HEK293 (cell line): Measurements from ENCODE around the gene PRSS53.

Experiments used
- CTCF ChIA-PET: fragments of 350-600 bp; formaldehyde crosslinking; extraction: SDS; loops from one replicate; lab custom pipeline; 2021; ENCODE audit warnings: antibody characterized with exemption; lab: Yijun Ruan, JAX
- POLR2A ChIA-PET: fragments of 300-600 bp; formaldehyde crosslinking; extraction: SDS; loops from one replicate; lab custom pipeline; 2020; ENCODE audit warnings: antibody characterized with exemption, inconsistent platforms; lab: Yijun Ruan, JAX
- H3K27ac ChIP-seq: fragments of 200-500 bp; sonication (Bioruptor generic); 2 replicates; pipeline ENCODE4 v1.5.1; 2014; ENCODE audit warnings: low read depth, low read length, control low read depth, inconsistent platforms; ENCODE audit errors: extremely low read depth
- H3K36me3 ChIP-seq, 2 experiments: fragments of 200-500 bp in 1 of 2; sonication (Bioruptor generic) in 1 of 2; 1 replicate in 1 of 2; 2 replicates in 1 of 2; pipeline ENCODE4 v1.5.1; 2014 to 2017; ENCODE audit warnings: inconsistent platforms in 2 of 2, low read length in 2 of 2; ENCODE audit not compliant: control insufficient read depth in 2 of 2, insufficient read depth in 1 of 2
- H3K4me1 ChIP-seq: fragments of 200-500 bp; sonication (Bioruptor generic); 2 replicates; pipeline ENCODE4 v1.5.1; 2014; ENCODE audit warnings: mild to moderate bottlenecking, low read length, inconsistent platforms; ENCODE audit not compliant: control insufficient read depth, insufficient read depth
- H3K4me3 ChIP-seq: 2 replicates; pipeline ENCODE4 v1.5.1; 2011; ENCODE audit warnings: low read depth, mild to moderate bottlenecking, control low read depth, low read length, moderate library complexity
- H3K9me3 ChIP-seq: fragments of 200-500 bp; sonication (Bioruptor generic); 2 replicates; pipeline ENCODE4 v1.5.1; 2014; ENCODE audit warnings: low read depth, low read length, inconsistent platforms; ENCODE audit not compliant: control insufficient read depth, insufficient read depth
- EGR2 ChIP-seq: fragments of 450-650 bp; formaldehyde crosslinking; IDR thresholded peaks from 2 replicates; pipeline ENCODE4 v1.5.1; 2016; ENCODE audit warnings: low read depth, missing biosample characterization, missing genetic modification characterization
- GLI2 ChIP-seq: fragments of 450-650 bp; formaldehyde crosslinking; IDR thresholded peaks from 2 replicates; pipeline ENCODE4; 2017; ENCODE audit warnings: missing biosample characterization, missing genetic modification characterization, low read depth, borderline replicate concordance
- GLIS1 ChIP-seq: fragments of 450-650 bp; formaldehyde crosslinking; IDR thresholded peaks from 2 replicates; pipeline ENCODE4 v1.5.1; 2016; ENCODE audit warnings: missing biosample characterization, missing genetic modification characterization
- GLIS2 ChIP-seq: fragments of 450-650 bp; formaldehyde crosslinking; IDR thresholded peaks from 2 replicates; pipeline ENCODE4 v1.5.1; 2016; ENCODE audit warnings: missing biosample characterization, missing genetic modification characterization
- HOXD13 ChIP-seq: sonication (generic); formaldehyde crosslinking; IDR thresholded peaks from 2 replicates; pipeline ENCODE4 v1.8.0; 2022; ENCODE audit warnings: missing genetic modification reagents, borderline replicate concordance
- KLF7 ChIP-seq: fragments of 450-650 bp; formaldehyde crosslinking; IDR thresholded peaks from 2 replicates; pipeline ENCODE4 v1.5.1; 2016; ENCODE audit warnings: missing biosample characterization, missing genetic modification characterization, borderline replicate concordance
- SP2 ChIP-seq: fragments of 450-650 bp; formaldehyde crosslinking; IDR thresholded peaks from 2 replicates; pipeline ENCODE4 v1.5.1; 2016; ENCODE audit warnings: missing biosample characterization, missing genetic modification characterization
- SP7 ChIP-seq: fragments of 450-650 bp; formaldehyde crosslinking; IDR thresholded peaks from 2 replicates; pipeline ENCODE4 v1.5.1; 2016; ENCODE audit warnings: missing biosample characterization, missing genetic modification characterization
- TCF7L2 ChIP-seq: IDR thresholded peaks from 2 replicates; pipeline ENCODE4 v1.6.1; 2011; ENCODE audit warnings: low read depth, mild to moderate bottlenecking, inconsistent platforms, low read length, moderate library complexity, borderline replicate concordance
- ZBTB7A ChIP-seq: fragments of 450-650 bp; formaldehyde crosslinking; IDR thresholded peaks from 2 replicates; pipeline ENCODE4 v1.5.1; 2016; ENCODE audit warnings: low read depth, missing biosample characterization, missing genetic modification characterization
- ZEB2 ChIP-seq: fragments of 450-650 bp; formaldehyde crosslinking; IDR thresholded peaks from 2 replicates; pipeline ENCODE4 v1.5.1; 2016; ENCODE audit warnings: missing biosample characterization, missing genetic modification characterization
- ZIC2 ChIP-seq: fragments of 450-650 bp; formaldehyde crosslinking; IDR thresholded peaks from 2 replicates; pipeline ENCODE4 v1.5.1; 2016; ENCODE audit warnings: missing biosample characterization, missing genetic modification characterization
- ZNF266 ChIP-seq: fragments of 450-650 bp; formaldehyde crosslinking; IDR thresholded peaks from 2 replicates; pipeline ENCODE4 v1.5.1; 2016; ENCODE audit warnings: missing biosample characterization, missing genetic modification characterization, low read depth
- ZNF302 ChIP-seq: fragments of 450-650 bp; formaldehyde crosslinking; IDR thresholded peaks from 2 replicates; pipeline ENCODE4 v1.5.1; 2016; ENCODE audit warnings: missing biosample characterization, missing genetic modification characterization, low read depth
- ZNF366 ChIP-seq: fragments of 450-650 bp; formaldehyde crosslinking; conservative IDR thresholded peaks from 2 replicates; pipeline ENCODE4 v1.5.1; 2016; ENCODE audit warnings: missing biosample characterization, missing genetic modification characterization
- ZNF37A ChIP-seq: fragments of 450-650 bp; IDR thresholded peaks from 2 replicates; pipeline ENCODE4 v1.5.1; 2018; ENCODE audit warnings: missing biosample characterization, missing genetic modification characterization
- ZNF549 ChIP-seq: fragments of 450-650 bp; IDR thresholded peaks from 2 replicates; pipeline ENCODE4 v1.5.1; 2018; ENCODE audit warnings: missing biosample characterization, missing genetic modification characterization, mild to moderate bottlenecking, inconsistent platforms, moderate library complexity
- ZNF560 ChIP-seq: fragments of 450-650 bp; formaldehyde crosslinking; IDR thresholded peaks from 2 replicates; pipeline ENCODE4 v1.5.1; 2017; ENCODE audit warnings: missing biosample characterization, missing genetic modification characterization, borderline replicate concordance
- ZNF561 ChIP-seq: fragments of 450-650 bp; IDR thresholded peaks from 2 replicates; pipeline ENCODE4 v1.5.1; 2018; ENCODE audit warnings: missing biosample characterization, missing genetic modification characterization, borderline replicate concordance
- ZNF600 ChIP-seq: fragments of 450-650 bp; formaldehyde crosslinking; IDR thresholded peaks from 2 replicates; pipeline ENCODE4 v1.5.1; 2016; ENCODE audit warnings: missing biosample characterization, missing genetic modification characterization
- ZNF629 ChIP-seq: fragments of 450-650 bp; formaldehyde crosslinking; IDR thresholded peaks from 2 replicates; pipeline ENCODE4 v1.5.1; 2017; ENCODE audit warnings: missing biosample characterization, missing genetic modification characterization
- ZNF670 ChIP-seq: fragments of 450-650 bp; formaldehyde crosslinking; IDR thresholded peaks from 2 replicates; pipeline ENCODE4 v1.5.1; 2016; ENCODE audit warnings: missing biosample characterization, missing genetic modification characterization, low read depth
- ZNF76 ChIP-seq: fragments of 450-650 bp; formaldehyde crosslinking; IDR thresholded peaks from 2 replicates; pipeline ENCODE4; 2016; ENCODE audit warnings: low read depth, missing biosample characterization, missing genetic modification characterization, borderline replicate concordance
- TF ChIP-seq, protein P1 (sequence below): fragments of 450-650 bp; formaldehyde crosslinking; IDR thresholded peaks from 2 replicates; pipeline ENCODE4 v1.5.1; 2016; ENCODE audit warnings: missing biosample characterization, missing genetic modification characterization
- TF ChIP-seq, protein P2 (sequence below): fragments of 450-650 bp; formaldehyde crosslinking; IDR thresholded peaks from 2 replicates; pipeline ENCODE4 v1.5.1; 2016; ENCODE audit warnings: missing biosample characterization, missing genetic modification characterization
- TF ChIP-seq, protein P3 (sequence below): fragments of 450-650 bp; formaldehyde crosslinking; IDR thresholded peaks from 2 replicates; pipeline ENCODE4 v1.5.1; 2016; ENCODE audit warnings: missing biosample characterization, missing genetic modification characterization
- TF ChIP-seq, protein P4 (sequence below): fragments of 450-650 bp; formaldehyde crosslinking; IDR thresholded peaks from 2 replicates; pipeline ENCODE4 v1.5.1; 2017; ENCODE audit warnings: missing biosample characterization, missing genetic modification characterization
- TF ChIP-seq, protein P5 (sequence below): fragments of 450-650 bp; formaldehyde crosslinking; IDR thresholded peaks from 2 replicates; pipeline ENCODE4 v1.5.1; 2016; ENCODE audit warnings: missing biosample characterization, missing genetic modification characterization

Gene PRSS53

DNA sequence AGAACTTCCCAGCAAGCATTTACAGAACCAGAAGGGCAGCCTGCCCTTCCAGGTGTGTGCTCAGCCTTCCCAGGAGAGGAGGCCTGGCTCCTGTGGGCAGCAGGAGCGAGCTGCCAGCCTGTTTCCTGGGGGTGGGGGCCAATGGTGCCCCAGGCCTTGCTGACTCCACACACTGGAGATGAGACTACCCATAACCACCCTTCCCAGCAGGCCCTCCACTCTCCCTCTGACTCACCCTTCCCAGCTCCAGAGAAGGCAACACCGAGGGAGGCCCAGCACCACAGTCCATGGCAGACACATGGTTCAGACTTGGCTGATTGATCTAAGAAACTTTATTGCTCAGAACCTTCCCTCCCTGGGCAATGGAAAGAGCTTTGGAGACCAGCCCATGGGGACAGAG, 1.8 kb upstream of the PRSS53 start:
- peaks cover 3% of the 10 kb centered on the region; the same call in 1 of the 2 replicates for H3K4me1 ChIP-seq
- CTCF ChIA-PET, result no interaction called here
- TF ChIP-seq ZNF670 (tag by site-specific recombination) (no peak), ZNF549 (tag by site-specific recombination) (no peak), ZNF561 (tag by site-specific recombination) (no peak), ZBTB7A (tag by site-specific recombination) (no peak), ZNF366 (tag by site-specific recombination) (no peak), ZIC2 (tag by site-specific recombination) (peak; percentile 79), ZNF76 (tag by site-specific recombination) (peak; percentile 85), GLIS1 (tag by site-specific recombination) (peak; percentile 27; the same call in 1 of the 2 replicates), ZEB2 (tag by site-specific recombination) (no peak), GLIS2 (tag by site-specific recombination) (0 out of 2 replicates have a peak, but pooled peaks have one; percentile 28), SP2 (tag by site-specific recombination) (no peak), ZNF600 (tag by site-specific recombination) (peak; percentile 68; the same call in 1 of the 2 replicates), HOXD13 (CRISPR knock-in tag) (no peak), ZNF266 (no peak), SP7 (tag by site-specific recombination) (peak; percentile 17; the same call in 1 of the 2 replicates)
- TF ChIP-seq, protein P1, sequence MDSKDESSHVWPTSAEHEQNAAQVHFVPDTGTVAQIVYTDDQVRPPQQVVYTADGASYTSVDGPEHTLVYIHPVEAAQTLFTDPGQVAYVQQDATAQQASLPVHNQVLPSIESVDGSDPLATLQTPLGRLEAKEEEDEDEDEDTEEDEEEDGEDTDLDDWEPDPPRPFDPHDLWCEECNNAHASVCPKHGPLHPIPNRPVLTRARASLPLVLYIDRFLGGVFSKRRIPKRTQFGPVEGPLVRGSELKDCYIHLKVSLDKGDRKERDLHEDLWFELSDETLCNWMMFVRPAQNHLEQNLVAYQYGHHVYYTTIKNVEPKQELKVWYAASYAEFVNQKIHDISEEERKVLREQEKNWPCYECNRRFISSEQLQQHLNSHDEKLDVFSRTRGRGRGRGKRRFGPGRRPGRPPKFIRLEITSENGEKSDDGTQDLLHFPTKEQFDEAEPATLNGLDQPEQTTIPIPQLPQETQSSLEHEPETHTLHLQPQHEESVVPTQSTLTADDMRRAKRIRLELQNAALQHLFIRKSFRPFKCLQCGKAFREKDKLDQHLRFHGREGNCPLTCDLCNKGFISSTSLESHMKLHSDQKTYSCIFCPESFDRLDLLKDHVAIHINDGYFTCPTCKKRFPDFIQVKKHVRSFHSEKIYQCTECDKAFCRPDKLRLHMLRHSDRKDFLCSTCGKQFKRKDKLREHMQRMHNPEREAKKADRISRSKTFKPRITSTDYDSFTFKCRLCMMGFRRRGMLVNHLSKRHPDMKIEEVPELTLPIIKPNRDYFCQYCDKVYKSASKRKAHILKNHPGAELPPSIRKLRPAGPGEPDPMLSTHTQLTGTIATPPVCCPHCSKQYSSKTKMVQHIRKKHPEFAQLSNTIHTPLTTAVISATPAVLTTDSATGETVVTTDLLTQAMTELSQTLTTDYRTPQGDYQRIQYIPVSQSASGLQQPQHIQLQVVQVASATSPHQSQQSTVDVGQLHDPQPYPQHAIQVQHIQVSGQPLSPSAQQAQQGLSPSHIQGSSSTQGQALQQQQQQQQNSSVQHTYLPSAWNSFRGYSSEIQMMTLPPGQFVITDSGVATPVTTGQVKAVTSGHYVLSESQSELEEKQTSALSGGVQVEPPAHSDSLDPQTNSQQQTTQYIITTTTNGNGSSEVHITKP (tag by site-specific recombination), result peak; percentile 48
- TF ChIP-seq, protein P2, sequence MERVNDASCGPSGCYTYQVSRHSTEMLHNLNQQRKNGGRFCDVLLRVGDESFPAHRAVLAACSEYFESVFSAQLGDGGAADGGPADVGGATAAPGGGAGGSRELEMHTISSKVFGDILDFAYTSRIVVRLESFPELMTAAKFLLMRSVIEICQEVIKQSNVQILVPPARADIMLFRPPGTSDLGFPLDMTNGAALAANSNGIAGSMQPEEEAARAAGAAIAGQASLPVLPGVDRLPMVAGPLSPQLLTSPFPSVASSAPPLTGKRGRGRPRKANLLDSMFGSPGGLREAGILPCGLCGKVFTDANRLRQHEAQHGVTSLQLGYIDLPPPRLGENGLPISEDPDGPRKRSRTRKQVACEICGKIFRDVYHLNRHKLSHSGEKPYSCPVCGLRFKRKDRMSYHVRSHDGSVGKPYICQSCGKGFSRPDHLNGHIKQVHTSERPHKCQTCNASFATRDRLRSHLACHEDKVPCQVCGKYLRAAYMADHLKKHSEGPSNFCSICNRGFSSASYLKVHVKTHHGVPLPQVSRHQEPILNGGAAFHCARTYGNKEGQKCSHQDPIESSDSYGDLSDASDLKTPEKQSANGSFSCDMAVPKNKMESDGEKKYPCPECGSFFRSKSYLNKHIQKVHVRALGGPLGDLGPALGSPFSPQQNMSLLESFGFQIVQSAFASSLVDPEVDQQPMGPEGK (tag by site-specific recombination), result peak; percentile 60; the same call in 1 of the 2 replicates
- TF ChIP-seq, protein P3, sequence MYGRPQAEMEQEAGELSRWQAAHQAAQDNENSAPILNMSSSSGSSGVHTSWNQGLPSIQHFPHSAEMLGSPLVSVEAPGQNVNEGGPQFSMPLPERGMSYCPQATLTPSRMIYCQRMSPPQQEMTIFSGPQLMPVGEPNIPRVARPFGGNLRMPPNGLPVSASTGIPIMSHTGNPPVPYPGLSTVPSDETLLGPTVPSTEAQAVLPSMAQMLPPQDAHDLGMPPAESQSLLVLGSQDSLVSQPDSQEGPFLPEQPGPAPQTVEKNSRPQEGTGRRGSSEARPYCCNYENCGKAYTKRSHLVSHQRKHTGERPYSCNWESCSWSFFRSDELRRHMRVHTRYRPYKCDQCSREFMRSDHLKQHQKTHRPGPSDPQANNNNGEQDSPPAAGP, result peak; percentile 84
- H3K27ac ChIP-seq, result no peak overlapping the region
- H3K4me3 ChIP-seq, result no peak overlapping the region
- H3K36me3 ChIP-seq, result peaks cover 0 to 42% of the 10 kb centered on the region in 2 experiments; a peak in 2 of 3 replicates
- POLR2A ChIA-PET, result interaction anchor here (1.1 to 2.0 kb wide), 2 partner anchors 27 to 52 kb away, joined by 3 to 5 read pairs; partner anchors contain the start of gene KAT8
- no peaks in the 10 kb centered on the region for H3K9me3 ChIP-seq

DNA sequence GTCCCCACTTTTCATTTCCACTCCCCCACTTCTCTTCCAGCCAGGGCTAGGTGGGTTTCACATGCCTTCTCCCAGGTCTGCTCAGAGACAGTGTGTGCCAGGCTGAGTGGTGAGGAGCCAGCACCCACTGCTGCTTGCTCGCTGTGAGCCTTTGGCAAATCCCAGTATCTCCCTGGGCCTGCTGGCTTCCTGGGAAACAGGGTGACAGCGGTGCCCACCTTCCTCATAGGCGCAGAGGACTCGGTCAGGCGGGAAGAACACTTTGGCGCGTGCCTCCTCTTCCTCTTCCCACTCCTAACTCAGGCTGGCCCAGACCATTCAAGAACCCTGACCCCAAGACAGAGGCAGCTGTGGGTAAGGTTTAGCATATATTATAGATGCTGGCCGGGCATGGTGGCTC, 456 bp upstream of the PRSS53 start:
- H3K36me3 ChIP-seq, result peaks cover 0 to 45% of the 10 kb centered on the region in 2 experiments; a peak in 2 of 3 replicates
- H3K27ac ChIP-seq, result no peak overlapping the region
- CTCF ChIA-PET, result no interaction called here
- POLR2A ChIA-PET, result interaction anchor here (0.8 to 1.2 kb wide), 2 partner anchors 12 to 28 kb away, joined by 3 to 4 read pairs; partner anchors contain the start of gene KAT8
- H3K4me1 ChIP-seq, result peaks cover 3% of the 10 kb centered on the region; the same call in 1 of the 2 replicates
- H3K9me3 ChIP-seq, result no peaks in the 10 kb centered on the region
- no peak overlapping the region for H3K4me3 ChIP-seq
- no peak for TF ChIP-seq GLI2 (tag by site-specific recombination)
- TF ChIP-seq ZNF37A (tag by site-specific recombination), result no peak
- TF ChIP-seq, protein P4, sequence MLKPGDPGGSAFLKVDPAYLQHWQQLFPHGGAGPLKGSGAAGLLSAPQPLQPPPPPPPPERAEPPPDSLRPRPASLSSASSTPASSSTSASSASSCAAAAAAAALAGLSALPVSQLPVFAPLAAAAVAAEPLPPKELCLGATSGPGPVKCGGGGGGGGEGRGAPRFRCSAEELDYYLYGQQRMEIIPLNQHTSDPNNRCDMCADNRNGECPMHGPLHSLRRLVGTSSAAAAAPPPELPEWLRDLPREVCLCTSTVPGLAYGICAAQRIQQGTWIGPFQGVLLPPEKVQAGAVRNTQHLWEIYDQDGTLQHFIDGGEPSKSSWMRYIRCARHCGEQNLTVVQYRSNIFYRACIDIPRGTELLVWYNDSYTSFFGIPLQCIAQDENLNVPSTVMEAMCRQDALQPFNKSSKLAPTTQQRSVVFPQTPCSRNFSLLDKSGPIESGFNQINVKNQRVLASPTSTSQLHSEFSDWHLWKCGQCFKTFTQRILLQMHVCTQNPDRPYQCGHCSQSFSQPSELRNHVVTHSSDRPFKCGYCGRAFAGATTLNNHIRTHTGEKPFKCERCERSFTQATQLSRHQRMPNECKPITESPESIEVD (tag by site-specific recombination), result no peak
- no peak for TF ChIP-seq KLF7 (tag by site-specific recombination)
- TF ChIP-seq EGR2, result no peak
- TF ChIP-seq ZNF302, result no peak
- no peak for TF ChIP-seq TCF7L2
- no peak for TF ChIP-seq ZNF629
- TF ChIP-seq, protein P5, sequence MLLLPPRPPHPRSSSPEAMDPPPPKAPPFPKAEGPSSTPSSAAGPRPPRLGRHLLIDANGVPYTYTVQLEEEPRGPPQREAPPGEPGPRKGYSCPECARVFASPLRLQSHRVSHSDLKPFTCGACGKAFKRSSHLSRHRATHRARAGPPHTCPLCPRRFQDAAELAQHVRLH (tag by site-specific recombination), result no peak
- TF ChIP-seq ZNF560 (tag by site-specific recombination), result no peak
